OCI-LY7 (cell line): ENCODE results near the gene TRMT10A. TPM values are rescaled to one million over a fixed set of nuclear protein-coding genes. Genes with fewer than 3 reads are reported as not detected.

Experiments used
- BruUV-seq: library from RNA; stranded (reverse); fragments of 400-500 nt; replicated peaks from 2 replicates; lab custom pipeline; 2021; lab: Mats Ljungman, UMichigan
- CTCF ChIA-PET: fragments of 300-600 bp; sonication (Branson Sonifier 250); formaldehyde crosslinking; loops from one replicate; lab custom pipeline; 2022; ENCODE audit warnings: antibody characterized with exemption; ENCODE audit not compliant: unreplicated experiment; lab: Charles Lee
- POLR2A ChIA-PET: fragments of 300-600 bp; sonication (Branson Sonifier 250); formaldehyde crosslinking; loops from one replicate; lab custom pipeline; 2022; ENCODE audit warnings: antibody characterized with exemption; lab: Charles Lee
- DNase-seq: peaks from one replicate; pipeline ENCODE4 v3.0.0-alpha.2; 2015; ENCODE audit warnings: low spot score
- H2AFZ ChIP-seq: fragments of 200-600 bp; sonication (generic), shearing (Covaris generic); 2 replicates; pipeline ENCODE4 v1.6.1; 2014; ENCODE audit warnings: mild to moderate bottlenecking, antibody characterized with exemption, low read length, moderate library complexity
- H3K27ac ChIP-seq: fragments of 200-600 bp; sonication (generic); 2 replicates; pipeline ENCODE4 v1.5.1; 2014; ENCODE audit warnings: mixed run types, low read depth, mild to moderate bottlenecking, moderate library complexity, low read length, inconsistent platforms; ENCODE audit not compliant: poor library complexity, severe bottlenecking
- H3K36me3 ChIP-seq: fragments of 200-600 bp; sonication (generic); 2 replicates; pipeline ENCODE4 v1.6.1; 2014; ENCODE audit warnings: mild to moderate bottlenecking, antibody characterized with exemption, low read length, moderate library complexity, mixed read lengths; ENCODE audit not compliant: insufficient read depth
- H3K4me1 ChIP-seq: fragments of 200-600 bp; sonication (generic); 2 replicates; pipeline ENCODE4 v1.5.1; 2014; ENCODE audit warnings: mild to moderate bottlenecking, low read length; ENCODE audit not compliant: insufficient read depth, poor library complexity, severe bottlenecking
- H3K4me2 ChIP-seq: fragments of 200-600 bp; sonication (generic); 2 replicates; pipeline ENCODE4 v1.6.1; 2014; ENCODE audit warnings: mild to moderate bottlenecking, low read length
- H3K4me3 ChIP-seq: fragments of 200-600 bp; sonication (generic); 2 replicates; pipeline ENCODE4 v1.5.1; 2014; ENCODE audit warnings: mild to moderate bottlenecking, low read depth, low read length; ENCODE audit not compliant: poor library complexity, severe bottlenecking
- H3K79me2 ChIP-seq: fragments of 200-600 bp; sonication (generic); 2 replicates; pipeline ENCODE4 v1.6.1; 2016; ENCODE audit warnings: low read depth, mild to moderate bottlenecking, low read length, moderate library complexity, mixed read lengths; ENCODE audit not compliant: insufficient read depth
- H3K9me2 ChIP-seq: fragments of 200-600 bp; sonication (generic); 2 replicates; pipeline ENCODE4 v1.6.1; 2016; ENCODE audit warnings: mild to moderate bottlenecking, low read length, mixed read lengths; ENCODE audit not compliant: insufficient read depth
- H3K9me3 ChIP-seq: fragments of 200-600 bp; sonication (generic); 2 replicates; pipeline ENCODE4 v1.6.1; 2014; ENCODE audit warnings: mild to moderate bottlenecking, mixed run types, low read length, mixed read lengths
- H4K20me1 ChIP-seq: fragments of 200-600 bp; sonication (generic); 2 replicates; pipeline ENCODE4 v1.6.1; 2014; ENCODE audit warnings: mild to moderate bottlenecking, antibody characterized with exemption, low read length, moderate library complexity, mixed read lengths; ENCODE audit not compliant: insufficient read depth
- CTCF ChIP-seq: fragments of 200-600 bp; sonication (generic); conservative IDR thresholded peaks from 2 replicates; pipeline ENCODE4 v1.5.1; 2014; ENCODE audit warnings: mild to moderate bottlenecking, antibody characterized with exemption, low read length, moderate library complexity, mixed read lengths
- EZH2phosphoT487 ChIP-seq: fragments of 200-600 bp; sonication (generic); IDR thresholded peaks from 2 replicates; pipeline ENCODE4 v1.6.1; 2018; ENCODE audit warnings: low read depth, borderline replicate concordance, mild to moderate bottlenecking, mixed run types, antibody characterized with exemption, low read length, moderate library complexity, mixed read lengths
- intact Hi-C: fragments of 100-400 bp; cut with micrococcal nuclease; formaldehyde crosslinking; loops from one replicate; pipeline ENCODE4 v1.10.0; 2022; ENCODE audit not compliant: unreplicated experiment
- total RNA-seq, 2 experiments: library from RNA; depleted of rRNA in 1 of 2; stranded (reverse); fragments of >200 nt in 1 of 2; shearing (Covaris generic) in 1 of 2; gene quantifications; 2 replicates each; pipeline ENCODE4 v1.2.3, GENCODE V29; 2014 to 2022

TRMT10A gene
- total RNA-seq, 2 experiments from 2014 or later: 7.9 to 18.8 TPM

DNA sequence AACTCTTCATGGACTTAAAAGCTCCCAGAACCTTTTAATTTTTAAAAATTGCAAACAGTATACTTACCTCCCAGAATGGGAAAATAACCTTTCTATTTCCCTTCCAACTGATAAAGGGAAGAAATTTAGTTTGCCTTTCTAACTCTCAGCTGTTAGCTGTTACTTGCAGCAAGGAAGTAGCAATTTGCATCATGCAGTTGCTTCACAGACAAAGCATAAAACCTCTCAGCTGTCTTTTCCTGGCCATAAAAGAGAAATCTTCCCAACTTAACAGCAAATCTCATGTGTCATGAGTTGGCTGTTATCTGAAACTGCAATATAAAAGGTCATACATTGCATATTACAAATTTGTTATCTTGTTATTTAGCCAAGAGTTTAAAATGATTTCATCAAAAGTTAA lies 34.6 kb downstream of the TRMT10A start:
- Histone ChIP-seq H3K79me2 (no peaks in the 10 kb centered on the region), H3K4me1 (no peaks in the 10 kb centered on the region), H3K36me3 (no peaks in the 10 kb centered on the region), H3K4me2 (no peak overlapping the region), H3K9me3 (no peaks in the 10 kb centered on the region), H2AFZ (no peak overlapping the region), H3K4me3 (no peak overlapping the region), H4K20me1 (no peaks in the 10 kb centered on the region), H3K9me2 (no peaks in the 10 kb centered on the region), H3K27ac (no peak overlapping the region)
- no peak for TF ChIP-seq EZH2phosphoT487
- no peak for TF ChIP-seq CTCF
- intact Hi-C loops: no loop called here
- no TSS peak for BruUV-seq
- POLR2A ChIA-PET: no interaction called here
- DNase-seq: no peak
- CTCF ChIA-PET: no interaction called here

- Histone ChIP-seq H3K36me3 (no peaks in the 10 kb centered on the region), H3K9me3 (no peaks in the 10 kb centered on the region), H3K4me1 (no peaks in the 10 kb centered on the region), H3K9me2 (no peaks in the 10 kb centered on the region), H3K79me2 (no peaks in the 10 kb centered on the region), H3K4me3 (no peak overlapping the region), H3K27ac (no peak overlapping the region), H3K4me2 (no peak overlapping the region), H4K20me1 (no peaks in the 10 kb centered on the region), H2AFZ (no peak overlapping the region)
- ChIA-PET POLR2A (no interaction called here), CTCF (no interaction called here)
- intact Hi-C loops: no loop called here
- no TSS peak for BruUV-seq
- TF ChIP-seq EZH2phosphoT487 (no peak), CTCF (no peak)
- DNase-seq: no peak
These were observed 45.1 kb downstream of the TRMT10A start for GRCh38 chr4:99518601-99519295.

- H3K4me1 ChIP-seq: no peaks in the 10 kb centered on the region
- no peaks in the 10 kb centered on the region for H3K9me2 ChIP-seq
- no peak within 1 kb of the TSS for H3K4me3 ChIP-seq
- no peak within 1 kb of the TSS for H3K4me2 ChIP-seq
- H3K36me3 ChIP-seq: no peaks in the 10 kb centered on the region
- intact Hi-C loops: no loop called here
- no TSS peak for BruUV-seq
- ChIA-PET POLR2A (interaction anchor here (0.6 kb wide), 2 partner anchors 221 to 293 kb away, joined by 3 read pairs; no protein-coding TSS in a partner anchor), CTCF (no interaction called here)
- no peak for DNase-seq
- no peak for TF ChIP-seq EZH2phosphoT487
- no peak for TF ChIP-seq CTCF
- no peaks in the 10 kb centered on the region for H3K9me3 ChIP-seq
- no peaks in the 10 kb centered on the region for H4K20me1 ChIP-seq
- no peak within 1 kb of the TSS for H2AFZ ChIP-seq
- H3K79me2 ChIP-seq: no peaks in the 10 kb centered on the region
- H3K27ac ChIP-seq: no peak within 1 kb of the TSS
These were observed 53.1 kb downstream of the TRMT10A start, which contains the start of gene C4orf17 for GRCh38 chr4:99510721-99511120. C4orf17 (plus strand) TSS chr4:99511021; CDS start chr4:99513082, 2,061 bp downstream.
